Fibroblast of lung (primary cell): ENCODE measurements around the gene SORCS3. TPM values are rescaled to one million over a fixed set of nuclear protein-coding genes. Genes with fewer than 3 reads are reported as not detected.

Experiments
- DNase-seq, 2 donors: peaks; one replicate each; pipeline versions ENCODE4 v3.0.0 to v3.0.0-alpha.2; 2010; ENCODE audit warnings: low read depth in 2 of 2
- H2AFZ ChIP-seq: 2 replicates; pipeline ENCODE4 v1.5.1; 2012; ENCODE audit warnings: low read length, control low read depth, inconsistent platforms
- H3K27ac ChIP-seq: 2 replicates; pipeline ENCODE4 v1.5.1; 2011; ENCODE audit warnings: low read length, control low read depth; ENCODE audit not compliant: insufficient read depth
- H3K27me3 ChIP-seq: 2 replicates; pipeline ENCODE4 v1.5.1; 2011; ENCODE audit warnings: mild to moderate bottlenecking, low read length; ENCODE audit not compliant: control insufficient read depth, insufficient read depth
- H3K36me3 ChIP-seq: 2 replicates; pipeline ENCODE4 v1.5.1; 2011; ENCODE audit warnings: low read length; ENCODE audit not compliant: control insufficient read depth, insufficient read depth
- H3K4me1 ChIP-seq: 2 replicates; pipeline ENCODE4 v1.5.1; 2011; ENCODE audit warnings: low read length; ENCODE audit not compliant: control insufficient read depth, insufficient read depth; ENCODE audit errors: extremely low read depth
- H3K4me2 ChIP-seq: 2 replicates; pipeline ENCODE4 v1.5.1; 2011; ENCODE audit warnings: low read length, control low read depth; ENCODE audit not compliant: insufficient read depth; ENCODE audit errors: extremely low read depth
- H3K4me3 ChIP-seq, 4 experiments: fragments of 200-600 bp in 1 of 4; sonication (generic) in 1 of 4; replicated peaks in 1 of 4; 2 replicates each; pipeline ENCODE4 v1.5.1; 2011 to 2016; ENCODE audit warnings: low read length in 4 of 4, low read depth in 3 of 4, mild to moderate bottlenecking in 3 of 4, control low read depth in 2 of 4, inconsistent platforms in 1 of 4, mixed read lengths in 1 of 4; ENCODE audit not compliant: insufficient read depth in 1 of 4; ENCODE audit errors: control extremely low read depth in 1 of 4
- H3K79me2 ChIP-seq: 2 replicates; pipeline ENCODE4 v1.5.1; 2012; ENCODE audit warnings: mild to moderate bottlenecking, low read length, inconsistent platforms; ENCODE audit not compliant: control insufficient read depth, insufficient read depth
- H3K9ac ChIP-seq: 2 replicates; pipeline ENCODE4 v1.5.1; 2011; ENCODE audit warnings: mild to moderate bottlenecking, low read length, control low read depth; ENCODE audit not compliant: insufficient read depth
- H3K9me3 ChIP-seq: 2 replicates; pipeline ENCODE4 v1.5.1; 2012; ENCODE audit warnings: low read depth, low read length; ENCODE audit not compliant: control insufficient read depth, insufficient read depth
- H4K20me1 ChIP-seq: 2 replicates; pipeline ENCODE4 v1.5.1; 2011; ENCODE audit warnings: low read length; ENCODE audit not compliant: control insufficient read depth, insufficient read depth; ENCODE audit errors: extremely low read depth
- EZH2 ChIP-seq: IDR thresholded peaks from 2 replicates; pipeline ENCODE4 v1.5.1; 2012; ENCODE audit warnings: low read length, control low read depth, mild to moderate bottlenecking; ENCODE audit errors: missing control alignments
- polyA plus RNA-seq, 2 donors: library from polyadenylated mRNA; depleted of rRNA in 1 of 2; stranded (reverse) in 1 of 2; unstranded in 1 of 2; fragments of >200 nt; gene quantifications; 2 replicates each; pipeline ENCODE4 v1.2.1, GENCODE V29; 2011 to 2012; ENCODE audit warnings: missing spikeins in 1 of 2
- total RNA-seq: library from RNA; depleted of rRNA; stranded (reverse); fragments of >200 nt; gene quantifications from 2 replicates; pipeline ENCODE4 v1.2.1, GENCODE V29; 2014
- TF ChIP-seq, protein P1 (sequence below), 2 donors: IDR thresholded peaks in 1 of 2; conservative IDR thresholded peaks in 1 of 2; 1 replicate in 1 of 2; 2 replicates in 1 of 2; pipeline ENCODE4 v1.5.1; 2011 to 2012; ENCODE audit warnings: low read length in 2 of 2, control low read depth in 1 of 2, inconsistent platforms in 1 of 2, low read depth in 1 of 2, mild to moderate bottlenecking in 1 of 2

The SORCS3 gene
- total and polyA plus RNA-seq, 2 donors (not counting 1 experiment from before 2014, with no cell fraction given) = not detected

DNA sequence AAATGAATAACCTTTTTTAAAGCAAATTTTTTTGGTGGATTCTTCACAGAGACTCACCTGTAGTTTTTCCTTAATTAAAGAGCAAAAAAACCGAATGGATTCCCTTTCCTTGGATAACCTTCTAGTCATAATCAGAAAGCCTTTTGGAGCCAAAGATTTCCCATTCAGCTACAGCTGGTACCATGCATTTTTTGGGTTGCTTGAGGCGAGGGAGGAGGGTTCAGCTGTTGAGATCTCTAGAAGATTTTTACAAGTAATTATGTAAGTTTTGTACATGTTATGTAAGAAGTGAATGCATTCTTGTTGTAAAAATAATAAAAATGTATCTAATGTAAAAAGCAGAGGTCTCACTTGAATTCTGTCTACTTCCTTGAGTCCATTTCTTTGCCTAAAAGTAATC is 463.2 kb downstream of the SORCS3 start:
- Histone ChIP-seq H3K9ac (no peak overlapping the region), H3K27me3 (no peaks in the 10 kb centered on the region), H3K4me1 (no peaks in the 10 kb centered on the region), H3K9me3 (no peaks in the 10 kb centered on the region), H3K4me2 (no peak overlapping the region), H3K36me3 (no peaks in the 10 kb centered on the region), H2AFZ (no peak overlapping the region), H3K79me2 (no peaks in the 10 kb centered on the region), H3K4me3 (no peak overlapping the region), H3K27ac (no peak overlapping the region), H4K20me1 (no peaks in the 10 kb centered on the region)
- DNase-seq = no peak
- TF ChIP-seq EZH2 = no peak
- TF ChIP-seq, protein P1, sequence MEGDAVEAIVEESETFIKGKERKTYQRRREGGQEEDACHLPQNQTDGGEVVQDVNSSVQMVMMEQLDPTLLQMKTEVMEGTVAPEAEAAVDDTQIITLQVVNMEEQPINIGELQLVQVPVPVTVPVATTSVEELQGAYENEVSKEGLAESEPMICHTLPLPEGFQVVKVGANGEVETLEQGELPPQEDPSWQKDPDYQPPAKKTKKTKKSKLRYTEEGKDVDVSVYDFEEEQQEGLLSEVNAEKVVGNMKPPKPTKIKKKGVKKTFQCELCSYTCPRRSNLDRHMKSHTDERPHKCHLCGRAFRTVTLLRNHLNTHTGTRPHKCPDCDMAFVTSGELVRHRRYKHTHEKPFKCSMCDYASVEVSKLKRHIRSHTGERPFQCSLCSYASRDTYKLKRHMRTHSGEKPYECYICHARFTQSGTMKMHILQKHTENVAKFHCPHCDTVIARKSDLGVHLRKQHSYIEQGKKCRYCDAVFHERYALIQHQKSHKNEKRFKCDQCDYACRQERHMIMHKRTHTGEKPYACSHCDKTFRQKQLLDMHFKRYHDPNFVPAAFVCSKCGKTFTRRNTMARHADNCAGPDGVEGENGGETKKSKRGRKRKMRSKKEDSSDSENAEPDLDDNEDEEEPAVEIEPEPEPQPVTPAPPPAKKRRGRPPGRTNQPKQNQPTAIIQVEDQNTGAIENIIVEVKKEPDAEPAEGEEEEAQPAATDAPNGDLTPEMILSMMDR (conservative IDR thresholded peaks at IDR 0.05 in 1 of 2, IDR thresholded peaks at IDR 0.05 in 1 of 2; ENCODE audit: low read depth in 1 of 2, low read length in 2 of 2) = no peak

DNA sequence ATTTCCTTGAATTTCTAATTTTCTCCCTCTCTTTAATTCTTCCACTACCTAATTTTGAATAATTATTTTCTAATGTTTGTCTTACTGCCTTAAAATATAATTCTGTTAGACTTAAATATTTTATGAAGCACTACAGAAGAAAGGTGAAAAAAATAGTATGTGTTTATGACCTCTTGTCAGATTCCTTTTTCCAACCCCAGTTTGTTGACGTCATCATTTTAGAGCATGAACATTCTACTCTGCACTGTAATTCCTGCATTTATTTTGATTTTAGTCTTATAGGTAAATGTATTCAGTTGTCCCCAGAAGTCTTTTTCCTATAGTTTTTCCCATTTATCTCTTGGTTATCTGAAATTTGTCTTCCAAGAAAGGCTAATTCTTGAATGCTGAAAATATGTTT is 468.1 kb downstream of the SORCS3 start:
- H3K27me3 ChIP-seq = no peaks in the 10 kb centered on the region
- no peak overlapping the region for H3K9ac ChIP-seq
- no peaks in the 10 kb centered on the region for H3K9me3 ChIP-seq
- H3K79me2 ChIP-seq = no peaks in the 10 kb centered on the region
- H3K4me1 ChIP-seq = no peaks in the 10 kb centered on the region
- DNase-seq = no peak
- H3K27ac ChIP-seq = no peak overlapping the region
- H3K4me3 ChIP-seq = no peak overlapping the region
- no peaks in the 10 kb centered on the region for H3K36me3 ChIP-seq
- no peak overlapping the region for H2AFZ ChIP-seq
- no peaks in the 10 kb centered on the region for H4K20me1 ChIP-seq
- H3K4me2 ChIP-seq = no peak overlapping the region
- TF ChIP-seq EZH2 = no peak
- TF ChIP-seq, protein P1 (conservative IDR thresholded peaks at IDR 0.05 in 1 of 2, IDR thresholded peaks at IDR 0.05 in 1 of 2; ENCODE audit: low read depth in 1 of 2, low read length in 2 of 2) = no peak

DNA sequence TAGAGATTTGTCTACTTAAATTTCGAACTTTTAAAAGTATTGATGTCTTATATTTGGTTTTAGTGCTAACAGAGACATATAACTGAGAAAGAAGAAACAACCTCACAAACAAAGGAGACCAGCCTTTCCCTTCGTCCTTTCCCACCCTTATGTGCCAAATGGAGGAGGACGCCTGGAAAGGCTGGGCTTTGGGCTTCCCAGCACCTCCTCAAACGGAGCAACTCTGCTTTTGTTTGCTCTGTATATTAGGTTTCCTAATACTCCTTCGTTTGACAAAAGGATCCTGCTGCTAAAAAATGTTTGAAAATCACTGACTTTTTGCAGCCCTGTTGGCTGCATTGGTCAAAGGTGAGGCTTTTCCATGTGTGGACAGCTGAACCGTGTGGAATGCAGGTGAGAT is 471.8 kb downstream of the SORCS3 start:
- H3K79me2 ChIP-seq = no peaks in the 10 kb centered on the region
- TF ChIP-seq EZH2 = no peak
- TF ChIP-seq, protein P1 (conservative IDR thresholded peaks at IDR 0.05 in 1 of 2, IDR thresholded peaks at IDR 0.05 in 1 of 2; ENCODE audit: low read depth in 1 of 2, low read length in 2 of 2) = no peak
- DNase-seq = no peak
- H3K4me3 ChIP-seq = no peak overlapping the region
- no peaks in the 10 kb centered on the region for H3K27me3 ChIP-seq
- H2AFZ ChIP-seq = no peak overlapping the region
- no peak overlapping the region for H3K27ac ChIP-seq
- no peaks in the 10 kb centered on the region for H3K36me3 ChIP-seq
- H3K4me1 ChIP-seq = no peaks in the 10 kb centered on the region
- H3K4me2 ChIP-seq = no peak overlapping the region
- H4K20me1 ChIP-seq = no peaks in the 10 kb centered on the region
- H3K9ac ChIP-seq = no peak overlapping the region
- no peaks in the 10 kb centered on the region for H3K9me3 ChIP-seq
